NCI-H748 treated with DMSO at 0.1 percent for 48 hours (cell line): Measurements from ENCODE around the gene TMEM240.
"Not testable (repeated sequence)": the region's sequence is repeated elsewhere in the genome, so short reads cannot be mapped to it uniquely, and the experiment has no call there.

Experiments
- DNase-seq: peaks from one replicate; lab custom pipeline; 2025; lab: John Stamatoyannopoulos, UW

The TMEM240 gene

GRCh38 chr1:1524750-1525383, 15.6 kb downstream of the TMEM240 start:
- not testable (repeated sequence) for DNase-seq

GRCh38 chr1:1523651-1524050, 16.8 kb downstream of the TMEM240 start:
- DNase-seq = not testable (repeated sequence)

- not testable (repeated sequence) for DNase-seq
These were observed 17.2 kb downstream of the TMEM240 start for GRCh38 chr1:1523226-1523625.

- DNase-seq = not testable (repeated sequence)
These were observed 17.9 kb downstream of the TMEM240 start for GRCh38 chr1:1522536-1522935.

GRCh38 chr1:1521331-1521730, 19.1 kb downstream of the TMEM240 start:
- DNase-seq = no peak

- not testable (repeated sequence) for DNase-seq
These were observed 20.5 kb downstream of the TMEM240 start for GRCh38 chr1:1519805-1520505.

- DNase-seq = not testable (repeated sequence)
These were observed 21.8 kb downstream of the TMEM240 start for GRCh38 chr1:1518621-1519007.

- no peak for DNase-seq
These were observed 22.3 kb downstream of the TMEM240 start for GRCh38 chr1:1517973-1518620.

- not testable (repeated sequence) for DNase-seq
These were observed 23.5 kb downstream of the TMEM240 start for GRCh38 chr1:1516923-1517322.

- not testable (repeated sequence) for DNase-seq
These were observed 26.0 kb downstream of the TMEM240 start for GRCh38 chr1:1514376-1514775.

- not testable (repeated sequence) for DNase-seq
These were observed 26.7 kb downstream of the TMEM240 start for GRCh38 chr1:1513675-1514074.

GRCh38 chr1:1512425-1512824, 28.0 kb downstream of the TMEM240 start:
- DNase-seq = not testable (repeated sequence)

GRCh38 chr1:1511533-1512285, 28.7 kb downstream of the TMEM240 start, which contains the start of gene ATAD3A:
ATAD3A (plus strand) TSS chr1:1512162; CDS start chr1:1512269, 107 bp downstream.
- peak; percentile 66 for DNase-seq

- DNase-seq = peak; percentile 37
These were observed 29.4 kb downstream of the TMEM240 start for GRCh38 chr1:1510912-1511532.

- not testable (repeated sequence) for DNase-seq
These were observed 31.0 kb downstream of the TMEM240 start for GRCh38 chr1:1509465-1509850.

- not testable (repeated sequence) for DNase-seq
These were observed 31.5 kb downstream of the TMEM240 start for GRCh38 chr1:1508775-1509464.

GRCh38 chr1:1507305-1507704, 33.1 kb downstream of the TMEM240 start:
- no peak for DNase-seq

GRCh38 chr1:1505801-1506200, 34.6 kb downstream of the TMEM240 start:
- not testable (repeated sequence) for DNase-seq

GRCh38 chr1:1505366-1505798, 35.0 kb downstream of the TMEM240 start:
- DNase-seq = not testable (repeated sequence)

- DNase-seq = peak; percentile 13
These were observed 35.6 kb downstream of the TMEM240 start for GRCh38 chr1:1504777-1505365.
